GM12864 (cell line): ENCODE measurements around the gene SELPLG.
"Not testable (repeated sequence)": the region's sequence is repeated elsewhere in the genome, so short reads cannot be mapped to it uniquely, and the experiment has no call there.

Experiments
- DNase-seq: peaks from one replicate; pipeline ENCODE4 v3.0.0-alpha.2; 2011; ENCODE audit warnings: low read depth
- H3K4me3 ChIP-seq: 2 replicates; pipeline ENCODE4 v1.5.1; 2011; ENCODE audit warnings: mild to moderate bottlenecking, low read depth, low read length, control low read depth
- TF ChIP-seq, protein P1 (sequence below): IDR thresholded peaks from 2 replicates; pipeline ENCODE4 v1.5.1; 2011; ENCODE audit warnings: low read depth, mild to moderate bottlenecking, moderate library complexity, low read length, control low read depth, inconsistent platforms; ENCODE audit errors: missing control alignments

Gene SELPLG

DNA sequence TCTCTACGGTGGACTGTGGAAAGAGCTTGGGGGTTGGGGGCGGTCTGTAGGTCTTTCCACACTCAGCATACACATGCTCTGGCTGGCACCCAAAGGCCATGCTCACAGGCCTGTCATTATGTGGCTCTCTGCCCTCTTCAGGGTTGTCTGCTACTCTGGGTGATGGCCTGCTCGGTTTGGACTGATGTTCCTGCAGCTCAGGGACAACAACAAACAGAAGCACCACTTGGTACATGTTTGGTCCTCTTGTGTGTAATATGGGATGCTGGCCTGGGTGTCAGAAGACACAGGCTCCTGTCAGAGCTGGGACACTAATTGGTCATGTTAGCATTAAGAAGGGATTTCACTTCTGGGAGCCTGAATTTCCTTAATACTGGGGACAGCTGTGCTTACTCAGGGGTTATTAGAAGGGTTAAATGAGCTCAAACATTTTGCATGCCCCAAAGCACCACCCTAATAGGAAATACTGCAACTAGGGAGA lies 32.7 kb upstream of the SELPLG start:
- DNase-seq = no peak
- TF ChIP-seq, protein P1, sequence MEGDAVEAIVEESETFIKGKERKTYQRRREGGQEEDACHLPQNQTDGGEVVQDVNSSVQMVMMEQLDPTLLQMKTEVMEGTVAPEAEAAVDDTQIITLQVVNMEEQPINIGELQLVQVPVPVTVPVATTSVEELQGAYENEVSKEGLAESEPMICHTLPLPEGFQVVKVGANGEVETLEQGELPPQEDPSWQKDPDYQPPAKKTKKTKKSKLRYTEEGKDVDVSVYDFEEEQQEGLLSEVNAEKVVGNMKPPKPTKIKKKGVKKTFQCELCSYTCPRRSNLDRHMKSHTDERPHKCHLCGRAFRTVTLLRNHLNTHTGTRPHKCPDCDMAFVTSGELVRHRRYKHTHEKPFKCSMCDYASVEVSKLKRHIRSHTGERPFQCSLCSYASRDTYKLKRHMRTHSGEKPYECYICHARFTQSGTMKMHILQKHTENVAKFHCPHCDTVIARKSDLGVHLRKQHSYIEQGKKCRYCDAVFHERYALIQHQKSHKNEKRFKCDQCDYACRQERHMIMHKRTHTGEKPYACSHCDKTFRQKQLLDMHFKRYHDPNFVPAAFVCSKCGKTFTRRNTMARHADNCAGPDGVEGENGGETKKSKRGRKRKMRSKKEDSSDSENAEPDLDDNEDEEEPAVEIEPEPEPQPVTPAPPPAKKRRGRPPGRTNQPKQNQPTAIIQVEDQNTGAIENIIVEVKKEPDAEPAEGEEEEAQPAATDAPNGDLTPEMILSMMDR = no peak
- H3K4me3 ChIP-seq = no peak overlapping the region

DNA sequence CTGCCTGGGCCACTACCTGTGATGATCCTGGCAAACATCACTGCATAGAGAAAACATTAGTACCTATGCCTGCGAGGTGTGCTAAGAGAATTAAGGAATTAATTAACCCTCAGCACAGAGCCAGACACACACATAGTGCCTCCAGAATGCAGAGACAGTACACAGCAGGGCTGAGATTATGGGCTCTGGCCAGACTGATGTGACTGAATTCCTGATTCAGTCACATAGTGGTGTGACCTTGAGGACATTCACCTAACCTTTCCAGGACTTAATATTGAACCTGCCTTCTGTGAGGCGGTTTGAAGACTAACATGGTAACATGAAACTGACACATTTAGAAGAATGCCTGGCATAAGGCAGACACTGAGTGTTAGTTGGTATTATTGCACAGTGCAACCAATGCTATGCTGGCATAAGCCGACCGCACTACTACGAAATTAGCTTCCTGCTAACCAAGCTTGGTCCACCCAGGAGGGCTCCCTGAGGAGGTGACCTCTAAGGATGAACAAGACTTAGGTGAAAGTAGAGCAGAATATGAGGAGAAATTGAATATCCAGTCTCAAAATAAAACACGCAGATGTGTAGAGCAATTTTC lies 32.0 kb upstream of the SELPLG start:
- TF ChIP-seq, protein P1 = no peak

DNA sequence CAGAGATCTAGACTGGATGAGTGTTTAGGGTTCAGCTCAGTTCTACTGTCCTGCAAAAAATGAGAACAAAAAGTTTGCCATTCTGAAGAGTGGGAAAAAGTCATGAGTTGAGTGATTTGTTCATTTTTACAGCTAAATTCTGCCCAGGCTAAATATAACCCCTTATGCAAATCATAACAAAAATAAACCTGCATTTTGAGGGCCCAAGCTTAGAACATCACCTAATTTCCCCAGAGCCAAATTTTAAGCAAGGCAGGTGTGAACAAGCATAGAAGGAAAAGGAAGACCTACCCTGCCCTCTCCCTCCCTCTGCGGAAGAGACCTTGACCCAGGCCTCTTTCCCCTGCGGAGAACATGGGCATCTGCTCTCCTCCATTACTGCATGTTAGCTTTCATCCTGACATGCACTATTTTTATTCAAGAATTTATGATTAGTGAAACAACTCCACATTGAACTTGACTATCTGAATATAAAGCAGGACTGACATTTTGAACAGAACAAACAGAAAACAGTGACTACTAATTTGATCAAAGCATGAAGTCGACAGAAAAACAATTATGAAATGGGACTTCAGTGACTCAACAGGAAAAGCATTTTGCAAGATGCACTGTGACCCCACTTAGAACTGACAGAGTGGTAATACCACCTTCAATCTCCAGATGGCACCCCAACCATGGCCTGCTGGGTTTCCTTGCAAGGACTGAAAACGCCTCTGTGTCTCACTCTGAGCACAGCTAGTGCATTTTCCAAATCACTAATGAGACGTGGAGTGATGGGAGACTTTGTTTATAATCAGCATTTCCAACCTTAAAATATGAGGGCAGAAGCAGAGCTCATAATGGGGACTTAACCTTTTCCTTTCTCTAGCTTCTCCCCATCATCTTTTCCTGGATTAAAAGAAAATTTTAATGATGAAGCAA lies 30.9 kb upstream of the SELPLG start:
- DNase-seq = peak; percentile 84
- TF ChIP-seq, protein P1 = peak; percentile 93
- peak overlapping the region; percentile 15 for H3K4me3 ChIP-seq

More for the DNA sequence above, 32.0 kb upstream of the SELPLG start:
- H3K4me3 ChIP-seq = no peak overlapping the region
- DNase-seq = no peak

DNA sequence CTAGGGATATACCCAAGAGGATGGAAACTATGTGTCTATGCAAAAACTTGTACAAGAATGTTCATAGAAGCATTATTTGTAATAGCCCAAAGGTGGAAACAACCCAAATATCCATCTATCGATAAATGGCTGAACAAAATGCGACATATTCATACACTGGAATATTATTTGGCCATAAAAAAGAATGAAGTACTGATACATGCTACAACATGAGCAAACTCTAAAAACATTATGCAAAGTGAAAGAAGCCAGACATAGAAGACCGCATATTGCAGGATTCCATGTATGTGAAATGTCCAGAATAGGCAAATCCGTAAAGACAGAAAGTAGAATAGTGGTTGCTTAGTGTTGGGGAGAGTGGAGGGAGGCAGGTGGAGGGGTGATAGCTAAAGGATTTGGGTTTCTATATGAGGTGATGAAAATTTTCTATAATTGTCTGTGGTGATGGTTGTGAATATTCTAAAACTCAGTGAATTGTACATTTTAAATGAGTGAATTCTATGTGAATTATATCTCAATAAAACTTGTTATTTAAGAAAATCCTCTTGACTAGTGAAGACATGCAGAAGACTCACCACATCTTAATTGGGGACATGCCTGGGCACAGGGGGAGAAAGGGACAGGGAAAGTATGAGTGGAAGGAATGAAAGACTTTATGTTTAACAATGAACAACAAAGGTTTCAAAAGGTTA lies 29.8 kb upstream of the SELPLG start:
- TF ChIP-seq, protein P1 = no peak
- no peak for DNase-seq
- H3K4me3 ChIP-seq = no peak overlapping the region; the same call in 1 of the 2 replicates

DNA sequence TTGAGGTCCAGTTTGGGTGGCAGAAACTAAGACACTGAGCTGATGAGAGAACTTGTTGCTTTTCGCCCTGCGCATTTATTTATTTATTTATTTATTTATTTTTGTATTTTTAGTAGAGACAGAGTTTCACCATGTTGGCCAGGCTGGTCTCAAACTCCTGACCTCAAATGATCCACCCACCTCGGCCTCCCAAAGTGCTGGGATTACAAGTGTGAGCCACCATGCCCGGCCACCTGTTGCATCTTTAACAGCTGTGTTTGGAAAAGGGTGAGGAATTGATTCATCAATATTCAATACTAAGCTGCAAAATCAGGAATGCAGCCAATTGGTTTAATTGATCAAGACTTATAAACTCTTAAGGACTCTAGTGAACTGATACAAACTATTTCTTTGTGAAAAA lies 24.4 kb upstream of the SELPLG start:
- not testable (repeated sequence) for DNase-seq, H3K4me3 ChIP-seq

DNA sequence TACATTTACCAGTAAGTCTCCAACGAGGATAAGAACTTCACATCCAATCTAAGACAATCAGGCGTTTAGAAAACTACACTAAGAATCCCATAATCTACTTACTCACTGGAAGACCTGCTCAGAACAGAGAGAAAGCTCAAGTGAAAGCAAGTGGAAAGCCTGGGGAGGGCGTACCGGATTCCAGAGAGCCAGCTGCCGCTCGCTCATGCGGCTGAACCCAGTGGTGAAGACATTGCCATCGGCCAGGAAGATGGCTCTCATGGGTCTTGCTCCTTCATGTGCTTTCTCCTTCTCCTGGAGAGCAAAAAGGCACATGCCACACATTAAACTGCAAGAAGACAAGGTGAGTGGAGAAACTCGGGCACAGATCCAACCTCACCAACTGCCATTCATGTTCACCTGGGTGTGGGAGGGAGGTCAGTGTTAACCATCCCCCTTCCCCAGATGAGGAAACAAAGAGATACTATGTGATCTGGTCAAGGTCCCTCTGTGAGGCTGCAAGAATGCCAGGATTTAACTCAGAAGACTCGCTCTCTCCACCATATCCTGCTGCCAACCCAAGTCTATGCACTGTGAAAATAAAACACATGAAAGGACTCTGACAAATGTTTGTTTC lies 23.5 kb upstream of the SELPLG start:
- no peak overlapping the region for H3K4me3 ChIP-seq
- DNase-seq = no peak
- TF ChIP-seq, protein P1 = no peak

DNA sequence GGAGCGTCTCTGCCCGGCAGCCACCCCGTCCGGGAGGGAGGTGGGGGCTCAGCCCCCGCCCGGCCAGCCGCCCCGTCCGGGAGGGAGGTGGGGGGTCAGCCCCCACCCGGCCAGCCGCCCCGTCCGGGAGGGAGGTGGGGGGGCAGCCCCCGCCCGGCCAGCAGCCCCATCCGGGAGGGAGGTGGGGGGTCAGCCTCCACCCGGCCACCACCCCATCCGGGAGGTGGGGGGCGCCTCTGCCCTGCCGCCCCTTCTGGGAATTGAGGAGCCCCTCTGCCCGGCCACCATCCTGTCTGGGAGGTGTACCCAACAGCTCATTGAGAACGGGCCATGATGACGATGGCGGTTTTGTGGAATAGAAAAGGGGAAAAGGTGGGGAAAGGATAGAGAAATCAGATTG lies 22.6 kb upstream of the SELPLG start:
- H3K4me3 ChIP-seq, DNase-seq: not testable (repeated sequence)

DNA sequence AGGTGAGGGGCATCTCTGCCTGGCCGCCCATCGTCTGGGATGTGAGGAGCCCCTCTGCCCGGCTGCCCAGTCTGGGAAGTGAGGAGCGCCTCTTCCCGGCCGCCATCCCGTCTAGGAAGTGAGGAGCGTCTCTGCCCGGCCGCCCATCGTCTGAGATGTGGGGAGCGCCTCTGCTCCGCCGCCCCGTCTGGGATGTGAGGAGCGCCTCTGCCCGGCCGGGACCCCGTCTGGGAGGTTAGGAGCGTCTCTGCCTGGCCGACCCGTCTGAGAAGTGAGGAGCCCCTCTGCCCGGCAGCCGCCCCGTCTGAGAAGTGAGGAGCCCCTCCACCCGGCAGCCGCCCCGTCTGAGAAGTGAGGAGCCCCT lies 22.1 kb upstream of the SELPLG start:
- not testable (repeated sequence) for DNase-seq, H3K4me3 ChIP-seq

DNA sequence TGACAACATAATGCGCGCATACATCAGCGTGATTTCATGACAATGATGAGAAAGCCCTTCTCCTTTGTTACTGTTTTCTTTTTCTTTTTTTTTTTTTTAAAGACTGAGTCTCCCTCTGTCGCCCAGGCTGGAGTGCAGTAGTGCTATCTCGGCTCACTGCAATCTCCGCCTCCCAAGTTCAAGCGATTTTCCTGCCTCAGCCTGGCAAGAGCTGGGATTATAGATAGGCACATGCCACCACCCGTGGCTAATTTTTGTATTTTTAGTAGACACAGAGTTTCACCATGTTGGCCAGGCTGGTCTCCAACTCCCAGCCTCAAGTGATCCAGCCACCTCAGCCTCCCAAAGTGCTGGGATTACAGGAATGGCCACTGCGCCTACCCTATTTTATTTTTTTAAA lies 20.9 kb upstream of the SELPLG start:
- not testable (repeated sequence) for DNase-seq, H3K4me3 ChIP-seq
